Keratinocyte (primary cell): ENCODE data around the gene CEACAM18. TPM values are rescaled to one million over a fixed set of nuclear protein-coding genes. Genes with fewer than 3 reads are reported as not detected.

Source experiments
- DNase-seq: peaks from one replicate; pipeline ENCODE4 v3.0.0-alpha.2; 2011; ENCODE audit warnings: low read depth, missing footprints, low spot score
- FAIRE-seq: peaks from 2 replicates; lab custom pipeline; 2011; peaks lifted over from hg19 to GRCh38; lab: Jason Lieb, UNC
- H2AFZ ChIP-seq: 2 replicates; pipeline ENCODE4 v1.6.0; 2012; ENCODE audit warnings: low read length, control low read depth, inconsistent platforms; ENCODE audit not compliant: control insufficient read depth
- H3K27ac ChIP-seq: 2 replicates; pipeline ENCODE4 v1.5.1; 2011; ENCODE audit warnings: low read length; ENCODE audit not compliant: control insufficient read depth, insufficient read depth
- H3K27me3 ChIP-seq: 3 replicates; pipeline ENCODE4 v1.6.0; 2011; ENCODE audit warnings: low read length; ENCODE audit not compliant: control insufficient read depth, insufficient read depth; ENCODE audit errors: extremely low read depth
- H3K36me3 ChIP-seq, 2 experiments: 2 replicates in 1 of 2; 3 replicates in 1 of 2; pipeline ENCODE4 v1.5.1; 2011; ENCODE audit warnings: low read length in 2 of 2, mild to moderate bottlenecking in 1 of 2; ENCODE audit not compliant: control insufficient read depth in 2 of 2, insufficient read depth in 2 of 2; ENCODE audit errors: extremely low read depth in 1 of 2
- H3K4me1 ChIP-seq: 3 replicates; pipeline ENCODE4 v1.5.1; 2011; ENCODE audit warnings: low read length; ENCODE audit not compliant: control insufficient read depth, insufficient read depth; ENCODE audit errors: extremely low read depth
- H3K4me2 ChIP-seq: 3 replicates; pipeline ENCODE4 v1.6.0; 2011; ENCODE audit warnings: low read depth, low read length; ENCODE audit not compliant: control insufficient read depth, insufficient read depth; ENCODE audit errors: extremely low read depth
- H3K4me3 ChIP-seq, 3 experiments: fragments of 200-600 bp in 1 of 3; sonication (generic) in 1 of 3; 2 replicates in 2 of 3; 3 replicates in 1 of 3; pipeline ENCODE4 v1.5.1; 2011 to 2016; ENCODE audit warnings: low read length in 3 of 3, mild to moderate bottlenecking in 3 of 3, control low read depth in 2 of 3, inconsistent platforms in 1 of 3, low read depth in 1 of 3, mixed read lengths in 1 of 3, mixed run types in 1 of 3, moderate library complexity in 1 of 3; ENCODE audit not compliant: control insufficient read depth in 2 of 3, insufficient read depth in 2 of 3; ENCODE audit errors: extremely low read depth in 1 of 3
- H3K79me2 ChIP-seq: 2 replicates; pipeline ENCODE4 v1.6.0; 2012; ENCODE audit warnings: low read length; ENCODE audit not compliant: control insufficient read depth, insufficient read depth
- H3K9ac ChIP-seq: 3 replicates; pipeline ENCODE4 v1.6.0; 2011; ENCODE audit warnings: low read length; ENCODE audit not compliant: control insufficient read depth, insufficient read depth; ENCODE audit errors: extremely low read depth
- H3K9me1 ChIP-seq: 3 replicates; pipeline ENCODE4 v1.6.0; 2011; ENCODE audit warnings: low read length; ENCODE audit not compliant: control insufficient read depth, insufficient read depth; ENCODE audit errors: extremely low read depth
- H3K9me3 ChIP-seq: 2 replicates; pipeline ENCODE4 v1.5.1; 2012; ENCODE audit warnings: low read depth, low read length; ENCODE audit not compliant: control insufficient read depth
- H4K20me1 ChIP-seq: 3 replicates; pipeline ENCODE4 v1.6.0; 2011; ENCODE audit warnings: low read length; ENCODE audit not compliant: control insufficient read depth, insufficient read depth; ENCODE audit errors: extremely low read depth
- CTCF ChIP-seq, 3 experiments: IDR thresholded peaks in 1 of 3; conservative IDR thresholded peaks in 1 of 3; optimal IDR thresholded peaks in 1 of 3; 2 replicates in 2 of 3; 3 replicates in 1 of 3; pipeline versions ENCODE3 to v1.5.1; 2011; ENCODE audit warnings: low read length in 3 of 3, mild to moderate bottlenecking in 3 of 3, moderate library complexity in 2 of 3, control low read depth in 1 of 3, inconsistent platforms in 1 of 3; ENCODE audit not compliant: insufficient read depth in 2 of 3; ENCODE audit errors: extremely low read depth in 1 of 3
- EZH2 ChIP-seq: IDR thresholded peaks from one replicate; pipeline ENCODE4 v1.6.1; 2012; ENCODE audit warnings: inconsistent platforms, mild to moderate bottlenecking, low read length, moderate library complexity
- dilution Hi-C: fragments of 300-500 bp; cut with MboI; formaldehyde crosslinking; loops from one replicate; pipeline ENCODE4 v1.7.0; 2020; ENCODE audit warnings: low sequenced_read_pairs; ENCODE audit not compliant: extremely low pct_ligation_motif_present
- polyA plus RNA-seq, 5 experiments: library from polyadenylated mRNA; depleted of rRNA in 3 of 5; stranded (reverse) in 3 of 5; stranded (forward) in 1 of 5; unstranded in 1 of 5; fragments of >200 nt; gene quantifications; 1 replicate in 1 of 5; 2 replicates in 3 of 5; 3 replicates in 1 of 5; pipeline versions ENCODE4 v1.2.1 to v1.2.3, GENCODE V29; 2011 to 2012; ENCODE audit warnings: missing spikeins in 2 of 5, low read depth in 1 of 5, low replicate concordance in 1 of 5

The CEACAM18 gene
- polyA plus RNA-seq, 1 donor (not counting 4 experiments of a cell fraction or from before 2014, with no cell fraction given) = not detected

- H3K79me2 ChIP-seq = no peaks in the 10 kb centered on the region
- no peak overlapping the region for H3K27ac ChIP-seq
- dilution Hi-C loops = no loop called here
- H3K4me1 ChIP-seq = peaks cover 3% of the 10 kb centered on the region
- H3K9me1 ChIP-seq = no peaks in the 10 kb centered on the region
- no peaks in the 10 kb centered on the region for H4K20me1 ChIP-seq
- DNase-seq = no peak
- no peaks in the 10 kb centered on the region for H3K9me3 ChIP-seq
- FAIRE-seq = no peak
- no peak overlapping the region for H3K9ac ChIP-seq
- H3K4me3 ChIP-seq = no peak overlapping the region
- no peaks in the 10 kb centered on the region for H3K27me3 ChIP-seq
- H3K4me2 ChIP-seq = no peak overlapping the region
- no peaks in the 10 kb centered on the region for H3K36me3 ChIP-seq
- H2AFZ ChIP-seq = no peak overlapping the region
- TF ChIP-seq EZH2 (no peak), CTCF (optimal IDR thresholded peaks at IDR 0.05 in 1 of 3, IDR thresholded peaks at IDR 0.05 in 1 of 3, conservative IDR thresholded peaks at IDR 0.05 in 1 of 3; ENCODE audit: extremely low read depth in 1 of 3, insufficient read depth in 2 of 3, low read length in 3 of 3) (no peak)
Observed at GRCh38 chr19:51476164-51476563, 2.2 kb upstream of the CEACAM18 start.

GRCh38 chr19:51477344-51477743 is 995 bp upstream of the CEACAM18 start:
- no peak for DNase-seq
- H3K36me3 ChIP-seq = no peaks in the 10 kb centered on the region
- H4K20me1 ChIP-seq = no peaks in the 10 kb centered on the region
- no peak for FAIRE-seq
- no peak overlapping the region for H3K9ac ChIP-seq
- no peak overlapping the region for H3K4me2 ChIP-seq
- no peaks in the 10 kb centered on the region for H3K27me3 ChIP-seq
- H3K9me3 ChIP-seq = no peaks in the 10 kb centered on the region
- H3K79me2 ChIP-seq = no peaks in the 10 kb centered on the region
- TF ChIP-seq CTCF (optimal IDR thresholded peaks at IDR 0.05 in 1 of 3, IDR thresholded peaks at IDR 0.05 in 1 of 3, conservative IDR thresholded peaks at IDR 0.05 in 1 of 3; ENCODE audit: extremely low read depth in 1 of 3, insufficient read depth in 2 of 3, low read length in 3 of 3) (no peak), EZH2 (no peak)
- no peak overlapping the region for H3K27ac ChIP-seq
- peaks cover 3% of the 10 kb centered on the region for H3K4me1 ChIP-seq
- H3K4me3 ChIP-seq = no peak overlapping the region
- no peaks in the 10 kb centered on the region for H3K9me1 ChIP-seq
- dilution Hi-C loops = no loop called here
- no peak overlapping the region for H2AFZ ChIP-seq
